ENCODE data around the gene MXD3.
"Not testable (repeated sequence)": the region's sequence is repeated elsewhere in the genome, so short reads cannot be mapped to it uniquely, and the experiment has no call there.

MXD3 gene

GRCh38 chr5:177265395-177265794, 46.3 kb downstream of the MXD3 start:
- no peak for DNase-seq (ENCODE audit: low read depth in 3 of 3)

- no peak for DNase-seq (ENCODE audit: low read depth in 3 of 3)
Observed at GRCh38 chr5:177264178-177264577, 47.5 kb downstream of the MXD3 start.

DNA sequence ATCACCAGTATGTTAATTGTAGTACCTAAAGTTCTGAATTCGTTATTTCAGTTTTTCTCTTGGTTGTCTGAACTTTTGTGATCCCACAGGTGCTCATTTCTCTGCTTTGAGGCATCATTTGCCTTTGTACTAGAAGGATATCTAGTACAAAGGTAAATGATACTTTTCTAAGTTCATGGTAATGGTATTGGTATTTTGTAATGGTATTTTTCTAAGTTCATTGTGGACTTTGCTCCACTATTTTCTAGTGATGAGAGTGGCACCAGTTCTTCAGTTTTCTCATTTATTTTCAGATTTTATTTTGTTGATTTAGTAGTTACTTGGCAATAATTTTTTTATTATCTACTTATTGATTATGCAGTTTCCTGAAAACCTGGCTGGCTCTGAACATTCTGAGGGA, 50.2 kb downstream of the MXD3 start:
- DNase-seq (ENCODE audit: low read depth in 3 of 3), result no peak

- DNase-seq (ENCODE audit: low read depth in 3 of 3), result no peak
Observed at GRCh38 chr5:177260961-177261360, 50.7 kb downstream of the MXD3 start.

GRCh38 chr5:177258711-177259110, 53.0 kb downstream of the MXD3 start:
- not testable (repeated sequence) for DNase-seq (ENCODE audit: low read depth in 3 of 3)
